HEK293 (cell line): ENCODE data around the gene RPL14.

Experiments
- CTCF ChIA-PET: fragments of 350-600 bp; formaldehyde crosslinking; extraction: SDS; loops from one replicate; lab custom pipeline; 2021; ENCODE audit warnings: antibody characterized with exemption; lab: Yijun Ruan, JAX
- POLR2A ChIA-PET: fragments of 300-600 bp; formaldehyde crosslinking; extraction: SDS; loops from one replicate; lab custom pipeline; 2020; ENCODE audit warnings: antibody characterized with exemption, inconsistent platforms; lab: Yijun Ruan, JAX
- H3K27ac ChIP-seq: fragments of 200-500 bp; sonication (Bioruptor generic); 2 replicates; pipeline ENCODE4 v1.5.1; 2014; ENCODE audit warnings: low read depth, low read length, control low read depth, inconsistent platforms; ENCODE audit errors: extremely low read depth
- H3K36me3 ChIP-seq, 2 experiments: fragments of 200-500 bp in 1 of 2; sonication (Bioruptor generic) in 1 of 2; 1 replicate in 1 of 2; 2 replicates in 1 of 2; pipeline ENCODE4 v1.5.1; 2014 to 2017; ENCODE audit warnings: inconsistent platforms in 2 of 2, low read length in 2 of 2; ENCODE audit not compliant: control insufficient read depth in 2 of 2, insufficient read depth in 1 of 2
- H3K4me1 ChIP-seq: fragments of 200-500 bp; sonication (Bioruptor generic); 2 replicates; pipeline ENCODE4 v1.5.1; 2014; ENCODE audit warnings: mild to moderate bottlenecking, low read length, inconsistent platforms; ENCODE audit not compliant: control insufficient read depth, insufficient read depth
- H3K4me3 ChIP-seq: 2 replicates; pipeline ENCODE4 v1.5.1; 2011; ENCODE audit warnings: low read depth, mild to moderate bottlenecking, control low read depth, low read length, moderate library complexity
- H3K9me3 ChIP-seq: fragments of 200-500 bp; sonication (Bioruptor generic); 2 replicates; pipeline ENCODE4 v1.5.1; 2014; ENCODE audit warnings: low read depth, low read length, inconsistent platforms; ENCODE audit not compliant: control insufficient read depth, insufficient read depth
- BCL11A ChIP-seq: fragments of 450-650 bp; formaldehyde crosslinking; IDR thresholded peaks from 2 replicates; pipeline ENCODE4 v1.5.1; 2016; ENCODE audit warnings: low read depth, missing biosample characterization, missing genetic modification characterization
- HOXC10 ChIP-seq: sonication (generic); formaldehyde crosslinking; IDR thresholded peaks from 2 replicates; pipeline ENCODE4 v1.8.1; 2023; ENCODE audit warnings: mild to moderate bottlenecking, missing genetic modification reagents
- HOXD13 ChIP-seq: sonication (generic); formaldehyde crosslinking; IDR thresholded peaks from 2 replicates; pipeline ENCODE4 v1.8.0; 2022; ENCODE audit warnings: missing genetic modification reagents, borderline replicate concordance
- KLF7 ChIP-seq: fragments of 450-650 bp; formaldehyde crosslinking; IDR thresholded peaks from 2 replicates; pipeline ENCODE4 v1.5.1; 2016; ENCODE audit warnings: missing biosample characterization, missing genetic modification characterization, borderline replicate concordance
- ZBTB21 ChIP-seq: fragments of 450-650 bp; formaldehyde crosslinking; IDR thresholded peaks from 2 replicates; pipeline ENCODE4 v1.5.1; 2017; ENCODE audit warnings: missing biosample characterization, missing genetic modification characterization
- ZBTB48 ChIP-seq: fragments of 450-650 bp; formaldehyde crosslinking; IDR thresholded peaks from 2 replicates; pipeline ENCODE4 v1.5.1; 2016; ENCODE audit warnings: missing biosample characterization, missing genetic modification characterization
- ZBTB7A ChIP-seq: fragments of 450-650 bp; formaldehyde crosslinking; IDR thresholded peaks from 2 replicates; pipeline ENCODE4 v1.5.1; 2016; ENCODE audit warnings: low read depth, missing biosample characterization, missing genetic modification characterization
- ZNF114 ChIP-seq: fragments of 450-650 bp; formaldehyde crosslinking; IDR thresholded peaks from 2 replicates; pipeline ENCODE4 v1.5.0; 2017; ENCODE audit warnings: missing biosample characterization, missing genetic modification characterization
- ZNF174 ChIP-seq: fragments of 450-650 bp; formaldehyde crosslinking; IDR thresholded peaks from 2 replicates; pipeline ENCODE4 v1.5.0; 2017; ENCODE audit warnings: missing biosample characterization, mild to moderate bottlenecking, missing genetic modification characterization
- ZNF175 ChIP-seq: fragments of 450-650 bp; formaldehyde crosslinking; IDR thresholded peaks from 2 replicates; pipeline ENCODE4 v1.5.1; 2016; ENCODE audit warnings: missing biosample characterization, missing genetic modification characterization
- ZNF24 ChIP-seq: fragments of 450-650 bp; formaldehyde crosslinking; IDR thresholded peaks from 2 replicates; pipeline ENCODE4 v1.5.1; 2016; ENCODE audit warnings: missing biosample characterization, missing genetic modification characterization
- ZNF248 ChIP-seq: fragments of 450-650 bp; formaldehyde crosslinking; IDR thresholded peaks from 2 replicates; pipeline ENCODE4 v1.5.1; 2017; ENCODE audit warnings: missing biosample characterization, missing genetic modification characterization
- ZNF341 ChIP-seq: fragments of 450-650 bp; formaldehyde crosslinking; IDR thresholded peaks from 2 replicates; pipeline ENCODE4; 2016; ENCODE audit warnings: low read depth, missing biosample characterization, missing genetic modification characterization
- ZNF37A ChIP-seq: fragments of 450-650 bp; IDR thresholded peaks from 2 replicates; pipeline ENCODE4 v1.5.1; 2018; ENCODE audit warnings: missing biosample characterization, missing genetic modification characterization
- ZNF514 ChIP-seq: fragments of 450-650 bp; formaldehyde crosslinking; IDR thresholded peaks from 2 replicates; pipeline ENCODE4 v1.5.1; 2016; ENCODE audit warnings: missing biosample characterization, missing genetic modification characterization
- ZNF521 ChIP-seq: fragments of 450-650 bp; formaldehyde crosslinking; IDR thresholded peaks from 2 replicates; pipeline ENCODE4 v1.5.1; 2017; ENCODE audit warnings: missing biosample characterization, mild to moderate bottlenecking, missing genetic modification characterization
- ZNF530 ChIP-seq: fragments of 450-650 bp; formaldehyde crosslinking; IDR thresholded peaks from 2 replicates; pipeline ENCODE4 v1.5.1; 2016; ENCODE audit warnings: low read depth, missing biosample characterization, missing genetic modification characterization
- ZNF560 ChIP-seq: fragments of 450-650 bp; formaldehyde crosslinking; IDR thresholded peaks from 2 replicates; pipeline ENCODE4 v1.5.1; 2017; ENCODE audit warnings: missing biosample characterization, missing genetic modification characterization, borderline replicate concordance
- ZNF561 ChIP-seq: fragments of 450-650 bp; IDR thresholded peaks from 2 replicates; pipeline ENCODE4 v1.5.1; 2018; ENCODE audit warnings: missing biosample characterization, missing genetic modification characterization, borderline replicate concordance
- ZNF670 ChIP-seq: fragments of 450-650 bp; formaldehyde crosslinking; IDR thresholded peaks from 2 replicates; pipeline ENCODE4 v1.5.1; 2016; ENCODE audit warnings: missing biosample characterization, missing genetic modification characterization, low read depth
- ZNF792 ChIP-seq: fragments of 450-650 bp; formaldehyde crosslinking; IDR thresholded peaks from 2 replicates; pipeline ENCODE4 v1.5.1; 2016; ENCODE audit warnings: missing biosample characterization, missing genetic modification characterization
- TF ChIP-seq, protein P1 (sequence below): fragments of 450-650 bp; formaldehyde crosslinking; IDR thresholded peaks from 2 replicates; pipeline ENCODE4 v1.5.1; 2016; ENCODE audit warnings: missing biosample characterization, missing genetic modification characterization, borderline replicate concordance
- TF ChIP-seq, protein P2 (sequence below): fragments of 450-650 bp; formaldehyde crosslinking; IDR thresholded peaks from 2 replicates; pipeline ENCODE4 v1.5.1; 2016; ENCODE audit warnings: missing biosample characterization, missing genetic modification characterization, low read depth
- TF ChIP-seq, protein P3 (sequence below): fragments of 450-650 bp; formaldehyde crosslinking; IDR thresholded peaks from 2 replicates; pipeline ENCODE4 v1.5.1; 2016; ENCODE audit warnings: missing biosample characterization, missing genetic modification characterization
- TF ChIP-seq, protein P4 (sequence below): fragments of 450-650 bp; formaldehyde crosslinking; IDR thresholded peaks from 2 replicates; pipeline ENCODE4 v1.5.1; 2016; ENCODE audit warnings: missing biosample characterization, missing genetic modification characterization

RPL14 gene

DNA sequence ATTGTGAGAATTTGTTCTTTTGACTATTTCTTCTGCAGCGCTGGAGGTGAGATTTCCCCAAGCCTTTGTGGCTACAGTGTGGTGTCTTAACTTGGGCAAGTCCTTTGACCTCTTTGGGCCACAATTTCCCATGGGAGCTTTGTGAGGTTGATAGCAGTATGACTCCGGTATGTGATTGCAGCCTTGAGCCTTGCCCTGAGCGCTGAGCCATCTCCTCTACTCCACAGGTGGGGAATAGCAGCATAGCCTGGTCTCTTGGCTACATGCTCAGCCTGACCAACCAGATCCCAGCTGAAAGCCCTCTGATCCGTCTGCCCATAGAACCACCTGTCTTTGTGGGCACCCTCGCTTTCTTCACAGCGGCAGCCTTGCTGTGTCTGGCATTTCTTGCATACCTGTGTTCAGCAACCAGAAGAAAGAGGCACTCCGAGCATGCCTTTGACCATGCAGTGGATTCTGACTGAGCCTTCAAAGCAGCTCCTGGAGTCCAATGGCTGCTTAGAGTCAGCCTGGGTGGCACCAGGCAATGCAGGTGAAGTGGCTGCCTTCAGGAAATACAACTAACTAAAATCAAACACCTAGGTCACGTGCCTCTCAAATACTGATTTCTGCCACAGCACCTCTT is 30.0 kb upstream of the RPL14 start:
- no peaks in the 10 kb centered on the region for H3K9me3 ChIP-seq
- ChIA-PET POLR2A (no interaction called here), CTCF (no interaction called here)
- H3K36me3 ChIP-seq, result no peaks in the 10 kb centered on the region
- no peak for TF ChIP-seq ZNF24
- no peak for TF ChIP-seq BCL11A
- TF ChIP-seq, protein P1, sequence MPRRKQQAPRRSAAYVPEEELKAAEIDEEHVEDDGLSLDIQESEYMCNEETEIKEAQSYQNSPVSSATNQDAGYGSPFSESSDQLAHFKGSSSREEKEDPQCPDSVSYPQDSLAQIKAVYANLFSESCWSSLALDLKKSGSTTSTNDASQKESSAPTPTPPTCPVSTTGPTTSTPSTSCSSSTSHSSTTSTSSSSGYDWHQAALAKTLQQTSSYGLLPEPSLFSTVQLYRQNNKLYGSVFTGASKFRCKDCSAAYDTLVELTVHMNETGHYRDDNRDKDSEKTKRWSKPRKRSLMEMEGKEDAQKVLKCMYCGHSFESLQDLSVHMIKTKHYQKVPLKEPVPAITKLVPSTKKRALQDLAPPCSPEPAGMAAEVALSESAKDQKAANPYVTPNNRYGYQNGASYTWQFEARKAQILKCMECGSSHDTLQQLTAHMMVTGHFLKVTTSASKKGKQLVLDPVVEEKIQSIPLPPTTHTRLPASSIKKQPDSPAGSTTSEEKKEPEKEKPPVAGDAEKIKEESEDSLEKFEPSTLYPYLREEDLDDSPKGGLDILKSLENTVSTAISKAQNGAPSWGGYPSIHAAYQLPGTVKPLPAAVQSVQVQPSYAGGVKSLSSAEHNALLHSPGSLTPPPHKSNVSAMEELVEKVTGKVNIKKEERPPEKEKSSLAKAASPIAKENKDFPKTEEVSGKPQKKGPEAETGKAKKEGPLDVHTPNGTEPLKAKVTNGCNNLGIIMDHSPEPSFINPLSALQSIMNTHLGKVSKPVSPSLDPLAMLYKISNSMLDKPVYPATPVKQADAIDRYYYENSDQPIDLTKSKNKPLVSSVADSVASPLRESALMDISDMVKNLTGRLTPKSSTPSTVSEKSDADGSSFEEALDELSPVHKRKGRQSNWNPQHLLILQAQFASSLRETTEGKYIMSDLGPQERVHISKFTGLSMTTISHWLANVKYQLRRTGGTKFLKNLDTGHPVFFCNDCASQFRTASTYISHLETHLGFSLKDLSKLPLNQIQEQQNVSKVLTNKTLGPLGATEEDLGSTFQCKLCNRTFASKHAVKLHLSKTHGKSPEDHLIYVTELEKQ (tag by site-specific recombination), result no peak
- TF ChIP-seq ZNF560 (tag by site-specific recombination), result no peak
- no peak for TF ChIP-seq ZBTB7A (tag by site-specific recombination)
- TF ChIP-seq ZNF670 (tag by site-specific recombination), result no peak
- no peak for TF ChIP-seq ZNF37A (tag by site-specific recombination)
- no peak for TF ChIP-seq KLF7
- no peak for TF ChIP-seq ZNF341
- TF ChIP-seq HOXC10 (CRISPR knock-in tag), result no peak
- no peak for TF ChIP-seq HOXD13 (CRISPR knock-in tag)
- no peak for TF ChIP-seq ZNF514 (tag by site-specific recombination)
- no peak for TF ChIP-seq ZNF521 (tag by site-specific recombination)
- TF ChIP-seq ZNF530 (tag by site-specific recombination), result no peak
- no peak for TF ChIP-seq ZNF174
- no peak for TF ChIP-seq ZNF248
- TF ChIP-seq ZNF175 (tag by site-specific recombination), result no peak
- no peak for TF ChIP-seq ZBTB21 (tag by site-specific recombination)
- H3K4me3 ChIP-seq, result no peak overlapping the region
- no peak overlapping the region for H3K27ac ChIP-seq
- H3K4me1 ChIP-seq, result no peaks in the 10 kb centered on the region

DNA sequence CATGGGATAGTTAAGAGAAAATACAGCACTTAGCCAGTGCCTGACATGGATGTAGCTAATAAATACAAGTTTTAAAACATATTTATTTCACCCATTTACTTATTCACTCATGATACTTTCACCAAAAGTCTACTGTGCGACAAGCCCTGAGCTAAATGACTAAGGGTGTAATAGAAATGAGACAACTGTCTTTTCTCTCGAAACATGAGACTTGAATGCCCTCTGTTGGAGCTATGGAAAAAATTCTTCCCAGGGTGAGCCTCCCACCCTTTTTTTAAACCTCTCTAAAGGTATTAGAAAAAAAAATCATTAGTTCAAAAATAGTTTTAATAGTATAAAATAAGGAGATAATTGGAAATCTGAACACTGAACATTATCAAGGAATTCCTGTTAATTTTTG is 24.3 kb upstream of the RPL14 start:
- Histone ChIP-seq H3K4me1 (no peaks in the 10 kb centered on the region), H3K9me3 (no peaks in the 10 kb centered on the region), H3K4me3 (no peak overlapping the region), H3K27ac (no peak overlapping the region), H3K36me3 (no peaks in the 10 kb centered on the region)
- ChIA-PET POLR2A (no interaction called here), CTCF (interaction anchor here (0.7 to 1.1 kb wide), 2 partner anchors 102 to 408 kb away, joined by 3 read pairs; no protein-coding TSS in a partner anchor)
- TF ChIP-seq ZNF792 (tag by site-specific recombination) (no peak), ZNF561 (tag by site-specific recombination) (no peak), ZBTB48 (tag by site-specific recombination) (no peak), ZNF114 (tag by site-specific recombination) (no peak)
- TF ChIP-seq, protein P2, sequence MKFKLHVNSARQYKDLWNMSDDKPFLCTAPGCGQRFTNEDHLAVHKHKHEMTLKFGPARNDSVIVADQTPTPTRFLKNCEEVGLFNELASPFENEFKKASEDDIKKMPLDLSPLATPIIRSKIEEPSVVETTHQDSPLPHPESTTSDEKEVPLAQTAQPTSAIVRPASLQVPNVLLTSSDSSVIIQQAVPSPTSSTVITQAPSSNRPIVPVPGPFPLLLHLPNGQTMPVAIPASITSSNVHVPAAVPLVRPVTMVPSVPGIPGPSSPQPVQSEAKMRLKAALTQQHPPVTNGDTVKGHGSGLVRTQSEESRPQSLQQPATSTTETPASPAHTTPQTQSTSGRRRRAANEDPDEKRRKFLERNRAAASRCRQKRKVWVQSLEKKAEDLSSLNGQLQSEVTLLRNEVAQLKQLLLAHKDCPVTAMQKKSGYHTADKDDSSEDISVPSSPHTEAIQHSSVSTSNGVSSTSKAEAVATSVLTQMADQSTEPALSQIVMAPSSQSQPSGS (tag by site-specific recombination), result no peak
- TF ChIP-seq, protein P3, sequence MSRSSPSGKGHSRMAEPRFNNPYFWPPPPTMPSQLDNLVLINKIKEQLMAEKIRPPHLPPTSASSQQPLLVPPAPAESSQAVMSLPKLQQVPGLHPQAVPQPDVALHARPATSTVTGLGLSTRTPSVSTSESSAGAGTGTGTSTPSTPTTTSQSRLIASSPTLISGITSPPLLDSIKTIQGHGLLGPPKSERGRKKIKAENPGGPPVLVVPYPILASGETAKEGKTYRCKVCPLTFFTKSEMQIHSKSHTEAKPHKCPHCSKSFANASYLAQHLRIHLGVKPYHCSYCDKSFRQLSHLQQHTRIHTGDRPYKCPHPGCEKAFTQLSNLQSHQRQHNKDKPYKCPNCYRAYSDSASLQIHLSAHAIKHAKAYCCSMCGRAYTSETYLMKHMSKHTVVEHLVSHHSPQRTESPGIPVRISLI (tag by site-specific recombination), result no peak
- TF ChIP-seq, protein P4, sequence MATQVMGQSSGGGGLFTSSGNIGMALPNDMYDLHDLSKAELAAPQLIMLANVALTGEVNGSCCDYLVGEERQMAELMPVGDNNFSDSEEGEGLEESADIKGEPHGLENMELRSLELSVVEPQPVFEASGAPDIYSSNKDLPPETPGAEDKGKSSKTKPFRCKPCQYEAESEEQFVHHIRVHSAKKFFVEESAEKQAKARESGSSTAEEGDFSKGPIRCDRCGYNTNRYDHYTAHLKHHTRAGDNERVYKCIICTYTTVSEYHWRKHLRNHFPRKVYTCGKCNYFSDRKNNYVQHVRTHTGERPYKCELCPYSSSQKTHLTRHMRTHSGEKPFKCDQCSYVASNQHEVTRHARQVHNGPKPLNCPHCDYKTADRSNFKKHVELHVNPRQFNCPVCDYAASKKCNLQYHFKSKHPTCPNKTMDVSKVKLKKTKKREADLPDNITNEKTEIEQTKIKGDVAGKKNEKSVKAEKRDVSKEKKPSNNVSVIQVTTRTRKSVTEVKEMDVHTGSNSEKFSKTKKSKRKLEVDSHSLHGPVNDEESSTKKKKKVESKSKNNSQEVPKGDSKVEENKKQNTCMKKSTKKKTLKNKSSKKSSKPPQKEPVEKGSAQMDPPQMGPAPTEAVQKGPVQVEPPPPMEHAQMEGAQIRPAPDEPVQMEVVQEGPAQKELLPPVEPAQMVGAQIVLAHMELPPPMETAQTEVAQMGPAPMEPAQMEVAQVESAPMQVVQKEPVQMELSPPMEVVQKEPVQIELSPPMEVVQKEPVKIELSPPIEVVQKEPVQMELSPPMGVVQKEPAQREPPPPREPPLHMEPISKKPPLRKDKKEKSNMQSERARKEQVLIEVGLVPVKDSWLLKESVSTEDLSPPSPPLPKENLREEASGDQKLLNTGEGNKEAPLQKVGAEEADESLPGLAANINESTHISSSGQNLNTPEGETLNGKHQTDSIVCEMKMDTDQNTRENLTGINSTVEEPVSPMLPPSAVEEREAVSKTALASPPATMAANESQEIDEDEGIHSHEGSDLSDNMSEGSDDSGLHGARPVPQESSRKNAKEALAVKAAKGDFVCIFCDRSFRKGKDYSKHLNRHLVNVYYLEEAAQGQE, result no peak
